HG03439 (cell line): ENCODE results near the gene LINC00632.
"Not testable (repeated sequence)": the region's sequence is repeated elsewhere in the genome, so short reads cannot be mapped to it uniquely, and the experiment has no call there.

ENCODE experiments used
- ATAC-seq: cut with Tn5 transposase; IDR thresholded peaks from one replicate; pipeline ENCODE4 v1.9.1; 2021; ENCODE audit warnings: mild to moderate bottlenecking, moderate library complexity; ENCODE audit not compliant: unreplicated experiment

The LINC00632 gene

DNA sequence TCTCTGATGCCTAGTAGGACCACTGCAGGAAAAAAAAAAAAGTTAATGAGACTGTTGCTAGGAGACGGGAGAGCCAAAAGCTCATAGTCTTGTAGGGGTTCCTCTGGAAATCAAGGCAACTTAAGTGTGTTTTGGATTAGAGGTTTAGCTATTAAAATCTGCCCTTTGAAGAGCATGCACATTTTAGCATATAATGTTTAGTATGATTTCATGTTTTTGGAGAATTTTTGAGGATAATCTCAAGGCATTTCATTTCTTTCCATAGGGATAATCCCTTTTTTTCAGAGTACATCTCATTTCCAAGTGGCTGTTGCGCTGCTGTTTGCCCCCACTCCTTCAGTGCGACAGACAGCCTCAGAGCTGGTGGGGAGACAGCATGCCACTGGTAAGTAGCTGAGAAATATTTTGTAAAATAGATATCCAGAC lies at the start of gene LINC00632:
TSS of gene LINC00632 (plus strand) at position 339 of the 426 bp plus-strand sequence.
- no peak for ATAC-seq

DNA sequence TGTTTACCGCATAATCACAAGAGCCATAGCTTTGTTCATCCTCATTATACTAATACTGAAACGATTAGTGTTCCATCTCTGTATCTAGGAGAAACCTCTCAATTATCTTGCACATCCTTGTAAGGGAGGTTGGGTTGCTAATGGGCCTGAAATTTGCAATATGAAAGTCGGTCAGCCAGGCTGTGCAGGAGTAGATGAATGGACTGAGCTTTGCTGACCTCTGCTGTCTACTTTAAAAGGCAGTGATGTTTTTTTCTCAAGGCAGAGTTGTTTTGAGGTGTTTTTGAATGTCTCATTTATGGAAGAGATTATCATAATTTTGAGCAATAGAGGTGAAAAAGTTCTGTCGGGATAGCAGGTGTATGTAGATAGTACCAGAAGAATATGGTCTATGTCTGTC lies 47.9 kb upstream of the LINC00632 start:
- ATAC-seq = no peak

DNA sequence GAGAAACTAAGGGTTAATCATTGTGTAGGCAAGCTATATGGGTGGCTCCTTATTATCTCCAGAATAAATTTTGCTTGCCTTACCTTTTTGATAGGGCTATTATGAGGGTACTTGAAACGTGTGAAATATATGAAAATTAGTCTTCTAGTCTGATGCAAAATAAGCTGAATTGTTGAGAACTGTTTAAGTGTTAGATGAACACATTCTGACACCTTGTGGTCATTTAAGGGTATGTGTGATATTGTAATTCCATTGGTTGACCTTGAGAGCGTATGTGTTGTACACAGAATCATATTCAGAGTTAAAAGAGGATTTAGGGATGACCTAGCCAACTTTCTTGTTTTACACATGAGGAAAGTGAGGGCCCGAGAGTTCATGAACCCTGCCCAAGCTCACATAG lies 44.6 kb upstream of the LINC00632 start:
- no peak for ATAC-seq

DNA sequence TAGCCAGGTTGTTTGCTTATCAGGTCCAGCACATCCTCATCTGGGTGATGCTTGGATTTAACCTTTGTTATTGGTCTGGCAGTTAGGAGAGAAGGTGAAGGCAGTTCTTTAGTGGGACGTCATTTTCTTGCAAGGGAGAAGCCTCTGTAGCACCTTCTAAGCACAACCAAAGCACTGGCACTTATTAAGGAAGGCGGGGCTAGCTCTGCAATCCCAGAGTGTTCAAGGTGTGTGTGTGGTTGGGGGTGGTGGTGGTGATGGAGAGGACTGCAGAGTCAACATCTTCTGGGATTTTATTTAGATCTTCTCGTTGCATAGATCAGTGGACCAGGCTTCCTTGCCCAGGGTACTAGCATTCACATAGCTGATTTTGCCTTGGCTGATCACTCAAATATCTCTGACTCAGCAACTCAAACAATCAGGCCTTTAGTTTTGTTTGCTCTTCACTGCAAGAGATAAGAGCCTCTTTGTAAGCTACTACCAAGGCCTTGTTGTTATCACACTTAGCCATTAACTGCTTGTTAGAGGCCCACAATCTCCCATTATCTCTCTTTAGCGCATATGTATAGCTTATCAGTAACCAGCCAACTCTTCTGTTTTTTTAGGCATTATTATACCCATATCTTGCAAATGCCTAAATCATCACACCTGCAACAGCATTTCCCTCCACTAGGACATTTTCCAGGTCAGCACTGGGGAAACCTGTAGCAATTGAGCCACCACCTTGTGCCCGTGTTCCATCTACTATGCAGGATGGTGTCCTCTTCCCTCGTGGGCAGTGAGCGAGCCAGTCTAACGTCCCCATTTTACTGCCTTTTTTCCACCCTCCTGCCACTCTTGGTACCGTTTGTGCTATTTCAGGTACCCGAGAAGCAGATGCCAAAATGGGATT lies 36.5 kb upstream of the LINC00632 start:
- ATAC-seq = no peak

DNA sequence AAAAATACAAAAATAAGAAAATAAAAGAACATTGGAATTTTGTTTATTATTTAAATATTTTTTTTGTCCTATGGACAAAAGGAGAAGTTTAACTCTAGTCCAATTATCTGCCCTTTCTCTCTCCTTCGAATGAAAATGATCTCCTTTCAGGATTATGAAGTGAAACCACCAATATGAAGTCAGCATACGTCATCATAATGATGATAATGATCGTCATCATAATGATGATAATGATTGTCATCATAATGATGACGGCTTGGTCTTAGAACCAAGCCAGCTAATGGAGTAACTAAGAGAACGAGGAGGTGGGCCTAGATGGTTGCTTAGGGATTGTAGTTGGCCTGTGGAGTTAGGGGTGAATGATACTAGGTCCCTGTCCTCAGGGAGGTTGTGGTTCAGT lies 21.9 kb upstream of the LINC00632 start:
- no peak for ATAC-seq

DNA sequence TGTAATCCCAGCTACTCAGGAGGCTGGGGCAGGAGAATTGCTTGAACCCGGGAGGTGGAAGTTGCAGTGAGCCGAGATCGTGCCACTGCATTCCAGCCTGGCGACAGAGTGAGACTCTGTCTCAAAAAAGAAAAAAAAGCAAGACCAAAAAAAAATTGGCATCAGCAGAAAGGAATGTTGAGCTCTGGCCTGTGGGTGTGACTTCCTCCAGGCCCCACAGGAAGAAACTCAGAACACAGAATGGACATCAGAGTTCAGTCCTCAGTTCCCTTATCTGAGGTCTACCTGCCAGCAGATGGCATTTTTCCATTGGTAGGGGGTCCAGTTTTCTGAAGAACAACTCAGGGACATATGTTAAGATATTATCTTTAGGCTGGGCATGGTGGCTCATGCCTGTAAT lies 18.0 kb upstream of the LINC00632 start:
- ATAC-seq = not testable (repeated sequence)

DNA sequence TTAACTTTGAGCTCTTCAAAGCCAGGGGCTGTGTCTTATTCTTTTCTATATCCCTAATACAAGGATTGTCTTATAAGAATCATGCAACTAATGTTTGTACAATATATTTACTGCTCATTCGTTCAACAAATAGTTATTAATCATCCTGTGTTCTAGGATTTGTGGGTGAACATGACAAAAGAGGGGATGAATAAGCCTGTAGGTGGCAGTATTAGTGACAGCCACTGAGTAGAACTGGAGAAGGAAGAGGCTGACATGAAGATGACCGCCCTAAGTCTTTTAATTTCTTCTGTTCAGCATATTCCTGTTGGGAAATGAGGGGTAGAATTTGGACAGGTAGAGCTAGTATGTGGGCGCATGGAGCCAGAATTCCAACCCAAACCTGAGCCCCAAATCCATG lies 11.9 kb upstream of the LINC00632 start:
- ATAC-seq = no peak

DNA sequence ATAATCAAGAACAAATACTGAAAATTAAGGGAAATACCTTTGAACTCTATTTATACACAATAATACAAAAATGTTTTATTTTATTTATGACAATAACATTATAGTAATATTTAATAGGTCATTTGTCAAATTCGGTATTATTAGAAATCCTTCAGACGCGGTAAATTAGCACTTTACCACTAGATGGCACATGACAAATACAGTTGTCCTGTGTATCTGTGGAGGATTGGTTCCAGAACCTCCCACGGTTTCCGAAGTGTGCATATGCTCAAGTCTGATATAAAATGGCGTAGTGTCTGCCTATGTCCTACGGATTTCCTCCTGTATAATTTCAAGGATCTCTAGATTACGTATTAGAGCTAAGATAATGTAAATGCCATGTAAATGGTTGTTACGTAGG lies 8.1 kb upstream of the LINC00632 start:
- no peak for ATAC-seq

DNA sequence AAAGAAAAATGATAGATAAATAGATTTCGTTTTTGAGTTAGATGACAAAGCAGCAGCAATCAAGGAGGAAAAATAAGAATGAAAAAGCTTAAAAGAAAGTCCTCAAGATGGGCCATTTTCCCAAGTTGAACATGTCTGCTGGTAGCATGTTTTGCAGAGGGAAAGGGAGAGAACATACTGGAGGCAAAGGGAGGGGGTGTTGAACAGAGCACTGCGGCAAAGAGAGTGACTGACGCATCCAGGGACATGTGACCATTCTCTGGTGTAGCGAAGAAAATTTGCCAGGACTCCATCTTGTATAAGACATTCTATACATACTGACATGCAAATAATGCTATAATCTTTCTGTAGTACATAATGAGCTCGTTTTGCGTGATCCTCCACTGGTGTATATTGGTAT lies 1.2 kb downstream of the LINC00632 start:
- ATAC-seq = no peak

DNA sequence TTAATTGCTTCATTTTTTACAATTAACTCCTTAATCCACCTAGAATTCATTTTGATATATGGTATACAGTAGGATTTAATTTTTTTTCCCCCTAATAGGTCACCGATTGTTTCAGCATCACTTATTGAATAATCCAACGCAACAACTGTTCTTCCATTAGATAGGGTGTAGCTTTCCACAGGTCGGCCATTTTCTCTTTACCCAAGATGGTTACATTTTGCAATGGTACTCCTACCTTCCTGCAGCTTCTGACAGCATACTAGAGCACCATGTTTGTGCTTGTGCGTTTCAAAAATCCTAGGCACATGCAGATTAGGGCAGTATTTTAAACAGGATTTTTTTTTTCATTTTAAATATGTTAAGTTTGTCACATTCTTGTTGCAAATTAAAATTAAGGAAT lies 2.3 kb downstream of the LINC00632 start:
- no peak for ATAC-seq

DNA sequence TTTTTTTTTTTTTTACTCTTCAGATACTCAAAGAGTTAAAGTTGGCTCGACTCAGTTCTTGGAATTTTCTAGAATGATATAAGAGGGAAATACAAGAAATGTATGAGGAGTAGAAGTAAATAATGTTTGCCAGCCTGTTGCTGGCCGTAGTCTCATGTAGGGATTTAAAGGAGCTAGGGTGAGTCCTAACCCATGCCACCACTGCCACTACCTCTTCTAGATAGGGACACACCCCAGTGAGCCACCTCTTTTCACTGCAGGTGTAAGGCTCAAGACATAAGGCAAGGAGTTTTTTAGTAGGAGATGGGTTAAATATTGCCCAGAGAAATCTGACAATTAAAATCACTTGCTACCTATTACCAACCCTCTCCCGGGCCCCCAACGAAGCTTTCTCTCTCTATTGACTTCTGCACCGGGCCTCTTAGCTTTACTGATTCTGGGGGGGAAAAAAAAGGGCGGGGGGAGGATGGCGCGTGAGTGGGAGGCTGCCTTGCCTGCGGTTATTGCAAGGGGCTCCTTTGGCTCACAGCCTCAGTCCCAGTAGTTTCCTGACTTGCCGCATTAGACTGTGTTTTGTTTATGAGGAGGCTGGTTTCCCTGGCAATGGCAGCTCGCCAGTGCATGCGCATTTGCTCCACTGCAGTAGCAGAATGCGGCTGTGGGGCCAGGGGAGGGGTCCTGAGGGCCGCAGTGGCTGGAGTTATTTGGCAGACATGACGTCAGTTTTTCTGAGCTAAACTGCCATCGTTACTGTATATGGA lies 3.0 kb downstream of the LINC00632 start:
- no peak for ATAC-seq

DNA sequence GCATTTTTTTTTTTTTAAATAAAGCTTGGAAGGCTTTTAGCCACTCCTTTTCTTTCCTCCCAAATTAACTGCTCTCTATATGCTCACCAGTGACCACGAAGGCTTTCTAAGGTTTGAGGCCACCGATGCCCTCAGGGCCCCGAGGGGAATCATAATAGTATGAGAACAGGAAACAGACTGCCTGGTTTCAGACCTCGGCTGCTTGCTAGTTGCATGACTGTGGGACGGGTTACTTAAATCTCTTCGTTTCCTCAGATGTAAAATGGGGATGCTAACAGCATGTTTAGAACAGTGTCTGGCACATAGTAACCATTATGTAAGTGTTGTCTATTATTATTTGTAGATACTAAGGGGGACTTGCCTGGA lies 3.6 kb downstream of the LINC00632 start:
- ATAC-seq = no peak

DNA sequence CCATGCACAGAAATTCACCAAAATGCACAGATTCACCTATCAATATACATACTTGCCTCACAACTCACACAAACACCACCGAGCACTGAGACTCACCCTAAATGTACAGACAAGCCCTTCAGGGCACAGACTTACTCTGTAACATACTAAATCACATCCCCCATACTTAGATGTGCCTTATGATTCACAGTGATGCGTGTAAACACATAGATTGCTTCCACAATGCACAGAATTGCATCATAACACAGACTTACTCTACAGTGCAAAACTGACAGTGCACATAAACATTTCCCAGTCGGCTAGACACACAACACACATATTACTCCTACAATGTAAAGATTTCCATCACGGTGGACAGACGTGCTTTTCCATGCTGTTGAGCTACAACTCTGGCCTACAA lies 6.2 kb downstream of the LINC00632 start:
- ATAC-seq = no peak

DNA sequence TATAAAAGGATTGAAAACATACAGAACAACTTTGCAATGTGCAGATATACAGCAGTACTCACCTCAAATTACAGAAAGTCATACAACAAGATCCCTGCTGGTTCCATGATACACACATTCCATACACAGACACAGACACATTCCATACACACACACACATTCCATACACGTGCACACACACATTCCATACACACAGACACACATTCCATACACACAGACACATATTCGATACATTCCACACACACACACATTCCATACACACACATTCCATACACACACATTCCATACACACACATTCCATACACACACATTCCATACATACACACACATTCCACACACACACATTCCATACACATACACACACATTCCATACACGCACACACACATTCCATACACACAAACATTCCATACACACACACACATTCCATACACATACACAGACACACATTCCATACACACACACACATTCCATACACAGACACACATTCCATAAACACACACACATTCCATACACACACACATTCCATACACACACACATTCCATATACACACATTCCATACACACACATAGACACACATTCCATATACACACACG lies 13.7 kb downstream of the LINC00632 start:
- no peak for ATAC-seq

DNA sequence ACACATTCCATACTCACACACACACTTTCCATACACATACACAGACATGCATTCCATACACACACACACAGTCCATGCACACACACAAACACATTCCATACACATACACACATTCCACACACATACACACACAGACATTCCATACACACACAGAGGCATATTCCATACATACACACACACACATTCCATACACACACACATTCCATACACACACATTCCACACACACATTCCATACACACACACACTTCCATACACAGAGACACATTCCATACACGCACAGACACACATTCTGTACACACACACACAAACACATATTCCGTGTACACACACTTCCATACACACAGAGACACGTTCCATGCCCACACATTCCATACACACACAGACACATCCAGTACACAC lies 14.8 kb downstream of the LINC00632 start:
- no peak for ATAC-seq

DNA sequence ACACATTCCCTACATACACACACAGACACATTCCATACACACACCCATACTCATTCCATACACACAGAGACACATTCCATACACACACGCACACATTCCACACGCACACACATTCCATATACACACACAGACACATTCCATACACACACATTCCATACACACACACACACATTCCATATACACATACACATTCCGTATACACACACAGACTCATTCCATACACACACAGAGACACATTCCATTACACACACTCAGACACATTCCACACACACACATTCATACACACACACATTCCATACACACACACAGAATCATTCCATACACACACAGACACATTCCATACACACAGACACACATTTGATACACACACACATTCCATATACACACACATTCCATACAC lies 15.2 kb downstream of the LINC00632 start:
- no peak for ATAC-seq

DNA sequence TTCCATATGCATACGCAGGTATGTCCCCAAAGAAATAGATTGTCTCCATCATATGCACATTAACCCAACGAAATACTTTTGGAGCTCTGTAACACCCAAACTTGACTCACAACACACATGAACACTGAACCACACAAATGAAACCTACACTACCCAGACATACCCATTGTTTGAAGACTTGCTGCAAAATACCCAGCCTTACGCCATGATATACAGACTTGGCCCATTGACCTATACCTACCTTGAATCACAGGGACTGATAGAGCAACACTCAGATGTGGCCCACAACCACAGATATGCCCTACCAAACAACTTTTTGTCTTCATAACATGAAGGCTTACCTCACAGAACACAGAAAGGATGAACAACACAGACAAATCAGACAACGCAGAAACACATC lies 15.9 kb downstream of the LINC00632 start:
- no peak for ATAC-seq

DNA sequence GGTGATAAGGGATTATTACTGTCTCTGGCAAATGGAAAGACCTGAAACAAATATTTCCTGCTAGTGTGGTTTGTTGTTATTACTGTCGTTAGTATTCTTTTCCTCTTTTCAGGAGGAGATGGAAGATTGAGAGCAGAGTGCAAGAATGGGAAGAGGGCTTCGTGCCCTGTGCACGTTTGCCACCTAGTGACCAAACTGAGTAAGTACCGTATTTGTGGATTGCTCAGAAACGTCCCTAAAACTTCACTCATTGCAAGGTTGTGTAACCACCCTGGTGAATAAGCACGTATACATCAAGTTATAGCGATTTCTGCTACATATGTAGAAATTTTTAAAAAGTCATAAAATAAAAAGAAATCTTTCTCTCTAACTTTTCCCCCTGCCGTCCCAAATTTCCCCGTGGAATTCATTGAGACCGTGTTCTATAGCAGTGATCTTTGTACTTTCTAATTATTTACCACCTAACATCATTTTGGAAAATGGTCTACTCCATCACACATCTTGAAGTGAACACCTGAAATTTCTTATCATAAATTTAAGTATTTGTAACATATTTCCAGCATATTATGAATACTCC lies 24.3 kb downstream of the LINC00632 start:
- ATAC-seq = no peak

DNA sequence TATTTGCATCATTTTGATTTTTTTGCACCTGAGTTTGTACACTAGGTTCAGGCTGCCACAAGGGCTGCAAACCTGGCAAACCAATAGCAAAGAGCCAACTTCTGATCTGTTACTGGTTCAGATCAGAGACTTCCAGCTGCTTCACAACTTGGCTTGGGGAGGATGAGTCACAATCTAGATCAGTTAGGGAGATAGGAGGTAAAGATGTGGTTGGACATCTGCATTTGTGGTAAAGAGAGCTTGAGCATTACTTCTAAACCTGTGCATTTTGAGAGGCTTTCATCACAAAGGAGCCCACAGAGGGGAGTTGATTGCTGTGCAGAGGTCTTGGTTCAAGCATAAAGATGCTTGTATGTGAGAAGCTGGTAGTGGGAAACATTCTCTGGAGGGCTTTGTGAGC lies 34.5 kb downstream of the LINC00632 start:
- no peak for ATAC-seq

DNA sequence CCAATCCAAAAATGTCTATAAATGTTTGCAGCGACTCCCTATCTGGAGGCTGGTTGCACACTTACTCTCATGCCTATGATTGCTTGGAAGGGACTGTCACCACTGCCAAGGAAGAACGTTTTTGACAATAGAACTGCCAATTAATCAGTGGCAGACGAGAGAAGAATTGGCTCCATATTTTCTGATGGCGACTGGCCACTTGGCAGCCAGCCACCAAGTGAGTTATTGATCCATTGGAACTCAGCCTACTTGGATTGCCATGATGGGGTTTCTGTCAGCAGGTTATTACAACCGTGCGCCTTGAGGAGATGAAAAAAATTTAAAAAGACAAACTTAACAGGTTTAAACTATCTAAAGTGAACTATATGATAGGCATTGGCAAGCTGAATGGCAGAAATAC lies 47.4 kb downstream of the LINC00632 start:
- ATAC-seq = no peak

DNA sequence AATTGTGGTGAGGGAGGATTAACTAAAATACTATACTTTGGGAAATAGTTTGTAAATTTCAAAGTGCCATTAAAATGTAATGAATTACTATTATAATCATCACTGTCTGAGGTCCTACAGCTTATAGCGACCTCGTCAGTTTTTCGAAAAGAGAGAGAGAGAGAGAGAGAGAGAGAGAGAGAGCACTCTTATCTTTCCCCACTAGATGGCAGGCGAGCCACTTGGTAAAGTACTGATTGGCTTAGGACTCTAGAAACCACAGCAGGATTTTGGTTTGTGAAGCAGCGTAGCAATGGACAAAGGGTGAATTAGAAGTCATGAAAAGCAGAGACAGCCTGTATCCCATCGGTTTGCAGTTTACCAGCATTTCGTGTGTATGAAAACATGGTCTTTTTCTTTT lies 52.5 kb downstream of the LINC00632 start:
- ATAC-seq = no peak
